Measurements from ENCODE around the gene TAS2R40.

- TF ChIP-seq GATA2 (IDR thresholded peaks at IDR 0.05; ENCODE audit: low read depth, low read length) (no peak), GATA3 (IDR thresholded peaks at IDR 0.05; ENCODE audit: low read depth, low read length) (no peak)
Measured at GRCh38 chr7:143223784-143224183, 1.9 kb downstream of the TAS2R40 start.

Measured in SH-SY5Y (cell line).